ENCODE measurements around the gene PRMT6.

GRCh38 chr1:107091418-107091817 is 34.9 kb downstream of the PRMT6 start:
- TF ChIP-seq CTCF (IDR thresholded peaks at IDR 0.05; ENCODE audit: insufficient read depth, low read length) (no peak), REST (IDR thresholded peaks at IDR 0.05; ENCODE audit: insufficient replicate concordance, low read depth) (no peak), POLR2AphosphoS5 (IDR thresholded peaks at IDR 0.05; ENCODE audit: low read depth) (no peak)

Data from HL-60 (cell line).